GM19025 (cell line): ENCODE results near the gene HFM1.
"Not testable (repeated sequence)": the region's sequence is repeated elsewhere in the genome, so short reads cannot be mapped to it uniquely, and the experiment has no call there.

Source experiments
- ATAC-seq: cut with Tn5 transposase; IDR thresholded peaks from one replicate; pipeline ENCODE4 v1.9.1; 2021; ENCODE audit warnings: mild to moderate bottlenecking, low read depth, moderate library complexity; ENCODE audit not compliant: unreplicated experiment

HFM1 gene

GRCh38 chr1:91404151-91405012 lies at the start of gene HFM1:
HFM1 (minus strand) TSS chr1:91404837; CDS start chr1:91401082, 3,755 bp downstream.
- peak; percentile 78 for ATAC-seq

- ATAC-seq: no peak
Observed at GRCh38 chr1:91454136-91454535, 49.5 kb upstream of the HFM1 start.

GRCh38 chr1:91450260-91450659 lies 45.6 kb upstream of the HFM1 start:
- no peak for ATAC-seq

- not testable (repeated sequence) for ATAC-seq
Observed at GRCh38 chr1:91447782-91448181, 43.1 kb upstream of the HFM1 start.

GRCh38 chr1:91441980-91442379 lies 37.3 kb upstream of the HFM1 start:
- ATAC-seq: not testable (repeated sequence)

- no peak for ATAC-seq
Observed at GRCh38 chr1:91440847-91441246, 36.2 kb upstream of the HFM1 start.

GRCh38 chr1:91439016-91439415 lies 34.4 kb upstream of the HFM1 start:
- ATAC-seq: no peak

- no peak for ATAC-seq
Observed at GRCh38 chr1:91428182-91428798, 23.7 kb upstream of the HFM1 start.

- ATAC-seq: no peak
Observed at GRCh38 chr1:91427741-91428140, 23.1 kb upstream of the HFM1 start.

GRCh38 chr1:91422523-91422922 lies 17.9 kb upstream of the HFM1 start:
- ATAC-seq: not testable (repeated sequence)

- no peak for ATAC-seq
Observed at GRCh38 chr1:91412371-91412770, 7.7 kb upstream of the HFM1 start.

- no peak for ATAC-seq
Observed at GRCh38 chr1:91406773-91407389, 2.2 kb upstream of the HFM1 start.

- ATAC-seq: no peak
Observed at GRCh38 chr1:91402023-91402422, 2.6 kb downstream of the HFM1 start.

GRCh38 chr1:91400133-91400725 lies 4.4 kb downstream of the HFM1 start:
- ATAC-seq: no peak

GRCh38 chr1:91398291-91398690 lies 6.3 kb downstream of the HFM1 start:
- no peak for ATAC-seq

GRCh38 chr1:91397605-91398004 lies 7.0 kb downstream of the HFM1 start:
- no peak for ATAC-seq

GRCh38 chr1:91393042-91393441 lies 11.6 kb downstream of the HFM1 start:
- ATAC-seq: no peak

- no peak for ATAC-seq
Observed at GRCh38 chr1:91386109-91386508, 18.5 kb downstream of the HFM1 start.

GRCh38 chr1:91383456-91383855 lies 21.2 kb downstream of the HFM1 start:
- no peak for ATAC-seq

GRCh38 chr1:91381844-91382243 lies 22.8 kb downstream of the HFM1 start:
- ATAC-seq: no peak

- ATAC-seq: no peak
Observed at GRCh38 chr1:91374086-91374485, 30.6 kb downstream of the HFM1 start.
